ENCODE measurements around the gene TMEM80. TPM values are rescaled to one million over a fixed set of nuclear protein-coding genes. Genes with fewer than 3 reads are reported as not detected.

TMEM80 gene
- total RNA-seq, 2 experiments from 2014 or later, result 21.0 to 22.0 TPM

- POLR2A ChIA-PET, result interaction anchor here (0.7 to 3.4 kb wide), 7 partner anchors 9 to 185 kb away, joined by 3 to 14 read pairs (median 4); partner anchors contain the start of genes DEAF1, PHRF1, PIDD1 and TMEM80
- DNase-seq, result peak in 10 of 14 experiments; percentile 15 to 65 (median 30)
These were observed 50.9 kb downstream of the TMEM80 start for GRCh38 chr11:746289-747157.

GRCh38 chr11:747158-748006 lies 51.8 kb downstream of the TMEM80 start, which contains the start of gene TALDO1:
TALDO1 (plus strand) TSS chr11:747464; CDS start chr11:747482, 18 bp downstream.
- POLR2A ChIA-PET, result interaction anchor here (0.8 to 3.4 kb wide), 11 partner anchors 10 to 331 kb away, joined by 3 to 14 read pairs (median 4); partner anchors contain the start of genes DEAF1, PHRF1, RPLP2 and TMEM80
- peak within 1 kb of the TSS; percentile 63 for H3K4me3 ChIP-seq (ENCODE audit: low read length)

More at GRCh38 chr11:746289-747157, 50.9 kb downstream of the TMEM80 start:
- Mint-ChIP-seq H3K4me3 (peak overlapping the region; percentile 85), H3K27ac (peak overlapping the region; percentile 73), H3K36me3 (ENCODE audit: low read depth) (no peaks in the 10 kb centered on the region), H3K27me3 (no peaks in the 10 kb centered on the region), H3K9me3 (no peaks in the 10 kb centered on the region), H3K4me1 (ENCODE audit: low read depth) (peaks cover 18% of the 10 kb centered on the region)
- H3K9me3 ChIP-seq (ENCODE audit: control insufficient read depth in 1 of 2, insufficient read depth in 1 of 2, low read length in 2 of 2), result no peaks in the 10 kb centered on the region
- intact Hi-C loops (cut with DNase I, micrococcal nuclease), result loop anchor here (5.0 kb wide), 1 partner anchor 51 kb away; the partner anchor contains the start of gene SLC25A22 (in 2 of the 2)
- CTCF ChIA-PET, result interaction anchor here (1.5 to 1.7 kb wide), 2 partner anchors 20 to 49 kb away, joined by 4 read pairs; no protein-coding TSS in a partner anchor
- H3K27ac ChIP-seq (ENCODE audit: low read depth in 1 of 2, low read length in 2 of 2), result peak overlapping the region in 1 of 2 donors; percentile 46
- no peak for TF ChIP-seq CTCF (IDR thresholded peaks at IDR 0.05)
- peaks cover 23% of the 10 kb centered on the region for H3K4me1 ChIP-seq (ENCODE audit: insufficient read depth, low read length)
- H3K4me3 ChIP-seq (ENCODE audit: low read length), result peak overlapping the region; percentile 63
- ATAC-seq (ENCODE audit: poor library complexity), result peak; percentile 60
- no peaks in the 10 kb centered on the region for H3K36me3 ChIP-seq (ENCODE audit: insufficient read depth, low read length)
- H3K27me3 ChIP-seq (ENCODE audit: control insufficient read depth in 1 of 2, insufficient read depth in 2 of 2, low read length in 2 of 2), result no peaks in the 10 kb centered on the region

More at GRCh38 chr11:747158-748006, 51.8 kb downstream of the TMEM80 start, which contains the start of gene TALDO1:
- H3K4me3 Mint-ChIP-seq, result peak within 1 kb of the TSS; percentile 91
- peak; percentile 39 to 91 (median 75) for DNase-seq
- H3K27me3 Mint-ChIP-seq, result no peaks in the 10 kb centered on the region
- Histone ChIP-seq H3K36me3 (ENCODE audit: insufficient read depth, low read length) (no peaks in the 10 kb centered on the region), H3K27me3 (ENCODE audit: control insufficient read depth in 1 of 2, insufficient read depth in 2 of 2, low read length in 2 of 2) (no peaks in the 10 kb centered on the region), H3K4me1 (ENCODE audit: insufficient read depth, low read length) (peaks cover 23% of the 10 kb centered on the region), H3K27ac (ENCODE audit: low read depth in 1 of 2, low read length in 2 of 2) (peak within 1 kb of the TSS in 1 of 2 donors; percentile 46), H3K9me3 (ENCODE audit: control insufficient read depth in 1 of 2, insufficient read depth in 1 of 2, low read length in 2 of 2) (no peaks in the 10 kb centered on the region)
- H3K27ac Mint-ChIP-seq, result peak within 1 kb of the TSS; percentile 78
- peak; percentile 23 for TF ChIP-seq CTCF (IDR thresholded peaks at IDR 0.05)
- CTCF ChIA-PET, result interaction anchor here (1.5 to 1.7 kb wide), 2 partner anchors 21 to 48 kb away, joined by 4 read pairs; no protein-coding TSS in a partner anchor
- peaks cover 18% of the 10 kb centered on the region for H3K4me1 Mint-ChIP-seq (ENCODE audit: low read depth)
- ATAC-seq (ENCODE audit: poor library complexity), result peak; percentile 79
- intact Hi-C loops (cut with DNase I, micrococcal nuclease), result loop anchor here (5.0 kb wide), 1 partner anchor 50 kb away; the partner anchor contains the start of gene SLC25A22 (in 2 of the 2)
- H3K9me3 Mint-ChIP-seq, result no peaks in the 10 kb centered on the region
- no peaks in the 10 kb centered on the region for H3K36me3 Mint-ChIP-seq (ENCODE audit: low read depth)
